Measurements from ENCODE around the gene VPS13D.
A peak's percentile ranks its signal among the peaks of the same experiment; 100 is the strongest.

Gene VPS13D

DNA sequence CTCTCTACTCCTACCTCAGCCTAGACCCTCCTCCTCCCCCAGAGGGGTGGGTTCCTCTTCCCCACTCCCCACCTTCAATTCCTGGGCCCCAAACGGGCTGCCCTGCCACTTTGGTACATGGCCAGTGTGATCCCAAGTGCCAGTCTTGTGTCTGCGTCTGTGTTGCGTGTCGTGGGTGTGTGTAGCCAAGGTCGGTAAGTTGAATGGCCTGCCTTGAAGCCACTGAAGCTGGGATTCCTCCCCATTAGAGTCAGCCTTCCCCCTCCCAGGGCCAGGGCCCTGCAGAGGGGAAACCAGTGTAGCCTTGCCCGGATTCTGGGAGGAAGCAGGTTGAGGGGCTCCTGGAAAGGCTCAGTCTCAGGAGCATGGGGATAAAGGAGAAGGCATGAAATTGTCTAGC lies 21.6 kb upstream of the VPS13D start:
- Histone ChIP-seq H3K14ac (ENCODE audit: low read length in 2 of 2) (no peak overlapping the region), H3K36me3 (ENCODE audit: control insufficient read depth in 1 of 2, insufficient read depth in 2 of 2, low read depth in 1 of 2, low read length in 2 of 2) (peaks cover 2 to 25% of the 10 kb centered on the region in 2 experiments), H4K91ac (ENCODE audit: low read length) (peak overlapping the region; percentile 34), H3K4me3 (ENCODE audit: insufficient read depth in 1 of 2, low read depth in 1 of 2, low read length in 2 of 2) (no peak overlapping the region), H3K27ac (ENCODE audit: low read length, poor library complexity, severe bottlenecking) (no peak overlapping the region), H2AK5ac (ENCODE audit: low read length, severe bottlenecking) (no peak overlapping the region), H2BK15ac (ENCODE audit: low read depth, poor library complexity, severe bottlenecking) (no peak overlapping the region), H3K4ac (ENCODE audit: low read depth in 1 of 2, low read length in 2 of 2) (no peak overlapping the region), H2AFZ (ENCODE audit: low read depth, low read length) (no peak overlapping the region), H3K79me1 (replicated peaks; ENCODE audit: low read length, poor library complexity, severe bottlenecking) (no peaks in the 10 kb centered on the region), H3K18ac (ENCODE audit: low read depth in 1 of 2, low read length in 2 of 2) (no peak overlapping the region), H4K8ac (ENCODE audit: low read length) (no peak overlapping the region), H3K4me2 (ENCODE audit: low read length, poor library complexity, severe bottlenecking) (no peak overlapping the region), H3K27me3 (ENCODE audit: control insufficient read depth in 1 of 2, insufficient read depth in 1 of 2, low read length in 2 of 2) (peaks cover 4 to 8% of the 10 kb centered on the region in 2 experiments), H2BK5ac (ENCODE audit: low read depth, low read length, poor library complexity, severe bottlenecking) (no peak overlapping the region), H3K9me3 (ENCODE audit: control insufficient read depth, low read length) (no peaks in the 10 kb centered on the region), H3K4me1 (ENCODE audit: control insufficient read depth, insufficient read depth, low read depth, low read length) (peaks cover 17% of the 10 kb centered on the region), H3K9ac (ENCODE audit: low read length) (no peak overlapping the region), H2BK12ac (ENCODE audit: low read length in 2 of 2) (peak overlapping the region in 1 of 2 experiments; percentile 9), H3K23ac (ENCODE audit: low read length in 2 of 2) (no peak overlapping the region), H2BK120ac (ENCODE audit: low read depth, low read length) (no peak overlapping the region)
- WGBS: 82% methylated on average over 6 of the region's 6 CpGs
- DNase-seq: peak; percentile 2

GRCh38 chr1:12208764-12209494 lies 20.9 kb upstream of the VPS13D start:
- Histone ChIP-seq H2BK120ac (ENCODE audit: low read depth, low read length) (no peak overlapping the region), H4K91ac (ENCODE audit: low read length) (no peak overlapping the region), H4K8ac (ENCODE audit: low read length) (peak overlapping the region; percentile 40), H3K4me2 (ENCODE audit: low read length, poor library complexity, severe bottlenecking) (no peak overlapping the region), H3K27ac (ENCODE audit: low read length, poor library complexity, severe bottlenecking) (no peak overlapping the region), H3K9me3 (ENCODE audit: control insufficient read depth, low read length) (no peaks in the 10 kb centered on the region), H3K23ac (ENCODE audit: low read length in 2 of 2) (no peak overlapping the region), H3K27me3 (ENCODE audit: control insufficient read depth in 1 of 2, insufficient read depth in 1 of 2, low read length in 2 of 2) (peaks cover 4 to 10% of the 10 kb centered on the region in 2 experiments), H2BK12ac (ENCODE audit: low read length in 2 of 2) (no peak overlapping the region), H3K79me1 (replicated peaks; ENCODE audit: low read length, poor library complexity, severe bottlenecking) (no peaks in the 10 kb centered on the region), H2AK5ac (ENCODE audit: low read length, severe bottlenecking) (no peak overlapping the region), H3K9ac (ENCODE audit: low read length) (no peak overlapping the region), H2BK5ac (ENCODE audit: low read depth, low read length, poor library complexity, severe bottlenecking) (no peak overlapping the region), H2AFZ (ENCODE audit: low read depth, low read length) (no peak overlapping the region), H3K14ac (ENCODE audit: low read length in 2 of 2) (no peak overlapping the region), H3K4ac (ENCODE audit: low read depth in 1 of 2, low read length in 2 of 2) (no peak overlapping the region), H3K36me3 (ENCODE audit: control insufficient read depth in 1 of 2, insufficient read depth in 2 of 2, low read depth in 1 of 2, low read length in 2 of 2) (peaks cover 0 to 20% of the 10 kb centered on the region in 2 experiments), H3K18ac (ENCODE audit: low read depth in 1 of 2, low read length in 2 of 2) (no peak overlapping the region), H2BK15ac (ENCODE audit: low read depth, poor library complexity, severe bottlenecking) (peak overlapping the region; percentile 73), H3K4me1 (ENCODE audit: control insufficient read depth, insufficient read depth, low read depth, low read length) (peaks cover 13% of the 10 kb centered on the region), H3K4me3 (ENCODE audit: insufficient read depth in 1 of 2, low read depth in 1 of 2, low read length in 2 of 2) (no peak overlapping the region)
- WGBS: 45% methylated on average over 14 of the region's 14 CpGs
- DNase-seq: peak; percentile 74

DNA sequence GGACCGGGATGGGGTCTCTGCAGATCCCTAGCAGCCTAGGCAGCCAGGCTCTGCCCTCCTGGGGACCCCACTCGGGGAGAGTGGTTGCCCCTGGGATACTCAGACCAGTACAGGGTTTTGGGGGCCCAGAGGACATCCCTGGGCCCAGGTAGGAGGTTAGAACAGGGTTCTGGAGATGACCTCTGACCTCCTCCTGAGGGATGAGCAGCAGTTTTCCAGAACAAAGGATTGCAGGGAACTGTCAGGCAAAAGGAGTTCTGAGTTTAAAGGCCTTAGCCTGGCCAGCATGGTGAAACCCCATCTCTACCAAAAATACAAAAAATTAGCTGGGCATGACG lies 20.4 kb upstream of the VPS13D start:
- Histone ChIP-seq H2BK15ac (ENCODE audit: low read depth, poor library complexity, severe bottlenecking) (peak overlapping the region; percentile 73), H3K27me3 (ENCODE audit: control insufficient read depth in 1 of 2, insufficient read depth in 1 of 2, low read length in 2 of 2) (peaks cover 4 to 14% of the 10 kb centered on the region in 2 experiments), H3K4ac (ENCODE audit: low read depth in 1 of 2, low read length in 2 of 2) (no peak overlapping the region), H3K9me3 (ENCODE audit: control insufficient read depth, low read length) (no peaks in the 10 kb centered on the region), H3K23ac (ENCODE audit: low read length in 2 of 2) (no peak overlapping the region), H3K9ac (ENCODE audit: low read length) (no peak overlapping the region), H3K79me1 (replicated peaks; ENCODE audit: low read length, poor library complexity, severe bottlenecking) (no peaks in the 10 kb centered on the region), H3K4me2 (ENCODE audit: low read length, poor library complexity, severe bottlenecking) (no peak overlapping the region), H2BK120ac (ENCODE audit: low read depth, low read length) (no peak overlapping the region), H3K4me1 (ENCODE audit: control insufficient read depth, insufficient read depth, low read depth, low read length) (peaks cover 8% of the 10 kb centered on the region), H4K91ac (ENCODE audit: low read length) (no peak overlapping the region), H2AK5ac (ENCODE audit: low read length, severe bottlenecking) (no peak overlapping the region), H3K4me3 (ENCODE audit: insufficient read depth in 1 of 2, low read depth in 1 of 2, low read length in 2 of 2) (no peak overlapping the region), H3K36me3 (ENCODE audit: control insufficient read depth in 1 of 2, insufficient read depth in 2 of 2, low read depth in 1 of 2, low read length in 2 of 2) (peaks cover 0 to 15% of the 10 kb centered on the region in 2 experiments), H4K8ac (ENCODE audit: low read length) (no peak overlapping the region), H2AFZ (ENCODE audit: low read depth, low read length) (no peak overlapping the region), H3K18ac (ENCODE audit: low read depth in 1 of 2, low read length in 2 of 2) (no peak overlapping the region), H2BK12ac (ENCODE audit: low read length in 2 of 2) (no peak overlapping the region), H3K27ac (ENCODE audit: low read length, poor library complexity, severe bottlenecking) (no peak overlapping the region), H2BK5ac (ENCODE audit: low read depth, low read length, poor library complexity, severe bottlenecking) (no peak overlapping the region), H3K14ac (ENCODE audit: low read length in 2 of 2) (no peak overlapping the region)
- 73% methylated on average over 3 of the region's 3 CpGs for WGBS
- no peak for DNase-seq

- no peak overlapping the region for H2BK12ac ChIP-seq (ENCODE audit: low read length in 2 of 2)
- no peak overlapping the region for H2AK5ac ChIP-seq (ENCODE audit: low read length, severe bottlenecking)
- no peak overlapping the region for H2BK120ac ChIP-seq (ENCODE audit: low read depth, low read length)
- no peak for DNase-seq
- no peak overlapping the region for H3K27ac ChIP-seq (ENCODE audit: low read length, poor library complexity, severe bottlenecking)
- no peak overlapping the region for H3K4me3 ChIP-seq (ENCODE audit: insufficient read depth in 1 of 2, low read depth in 1 of 2, low read length in 2 of 2)
- H3K79me1 ChIP-seq (replicated peaks; ENCODE audit: low read length, poor library complexity, severe bottlenecking): no peaks in the 10 kb centered on the region
- H3K18ac ChIP-seq (ENCODE audit: low read depth in 1 of 2, low read length in 2 of 2): no peak overlapping the region
- H3K4ac ChIP-seq (ENCODE audit: low read depth in 1 of 2, low read length in 2 of 2): no peak overlapping the region
- no peak overlapping the region for H3K23ac ChIP-seq (ENCODE audit: low read length in 2 of 2)
- H3K14ac ChIP-seq (ENCODE audit: low read length in 2 of 2): no peak overlapping the region
- WGBS: 88% methylated on average over 12 of the region's 12 CpGs
- no peak overlapping the region for H4K91ac ChIP-seq (ENCODE audit: low read length)
- no peaks in the 10 kb centered on the region for H3K36me3 ChIP-seq (ENCODE audit: control insufficient read depth in 1 of 2, insufficient read depth in 2 of 2, low read depth in 1 of 2, low read length in 2 of 2)
- peaks cover 25 to 51% of the 10 kb centered on the region in 2 experiments for H3K27me3 ChIP-seq (ENCODE audit: control insufficient read depth in 1 of 2, insufficient read depth in 1 of 2, low read length in 2 of 2)
- no peaks in the 10 kb centered on the region for H3K4me1 ChIP-seq (ENCODE audit: control insufficient read depth, insufficient read depth, low read depth, low read length)
- H3K9me3 ChIP-seq (ENCODE audit: control insufficient read depth, low read length): peaks cover 4% of the 10 kb centered on the region
- H3K4me2 ChIP-seq (ENCODE audit: low read length, poor library complexity, severe bottlenecking): no peak overlapping the region
- no peak overlapping the region for H2AFZ ChIP-seq (ENCODE audit: low read depth, low read length)
- no peak overlapping the region for H2BK15ac ChIP-seq (ENCODE audit: low read depth, poor library complexity, severe bottlenecking)
- no peak overlapping the region for H2BK5ac ChIP-seq (ENCODE audit: low read depth, low read length, poor library complexity, severe bottlenecking)
- no peak overlapping the region for H4K8ac ChIP-seq (ENCODE audit: low read length)
- no peak overlapping the region for H3K9ac ChIP-seq (ENCODE audit: low read length)
These were observed 14.5 kb upstream of the VPS13D start for GRCh38 chr1:12215118-12215961.

Data from mesenchymal stem cell (in vitro differentiated cells and primary cell).